ENCODE results near the gene PIKFYVE.
"Not testable (repeated sequence)": the region's sequence is repeated elsewhere in the genome, so short reads cannot be mapped to it uniquely, and the experiment has no call there.

Gene PIKFYVE

GRCh38 chr2:208304157-208304556 lies 38.1 kb downstream of the PIKFYVE start:
- no peak for DNase-seq

GRCh38 chr2:208304695-208305094 lies 38.6 kb downstream of the PIKFYVE start:
- DNase-seq: no peak

- DNase-seq: no peak
These were observed 40.2 kb downstream of the PIKFYVE start for GRCh38 chr2:208306291-208306690.

- no peak for DNase-seq
These were observed 45.3 kb downstream of the PIKFYVE start for GRCh38 chr2:208311321-208311720.

GRCh38 chr2:208311954-208312353 lies 45.9 kb downstream of the PIKFYVE start:
- no peak for DNase-seq

- DNase-seq: no peak
These were observed 49.2 kb downstream of the PIKFYVE start for GRCh38 chr2:208315081-208315788.

- DNase-seq: no peak
These were observed 52.1 kb downstream of the PIKFYVE start for GRCh38 chr2:208318127-208318526.

- no peak for DNase-seq
These were observed 53.3 kb downstream of the PIKFYVE start for GRCh38 chr2:208319391-208319790.

- DNase-seq: no peak
These were observed 54.6 kb downstream of the PIKFYVE start for GRCh38 chr2:208320686-208321085.

- DNase-seq: no peak
These were observed 60.0 kb downstream of the PIKFYVE start for GRCh38 chr2:208326016-208326415.

- no peak for DNase-seq
These were observed 63.4 kb downstream of the PIKFYVE start for GRCh38 chr2:208329485-208329884.

GRCh38 chr2:208334230-208334629 lies 68.2 kb downstream of the PIKFYVE start:
- no peak for DNase-seq

GRCh38 chr2:208346756-208347155 lies 80.7 kb downstream of the PIKFYVE start:
- no peak for DNase-seq

- DNase-seq: no peak
These were observed 84.6 kb downstream of the PIKFYVE start for GRCh38 chr2:208350610-208351009.

- DNase-seq: no peak
These were observed 86.9 kb downstream of the PIKFYVE start for GRCh38 chr2:208352644-208353567.

GRCh38 chr2:208354964-208355381 lies 88.9 kb downstream of the PIKFYVE start:
- DNase-seq: no peak

- not testable (repeated sequence) for DNase-seq
These were observed 90.4 kb downstream of the PIKFYVE start for GRCh38 chr2:208356420-208356819.

GRCh38 chr2:208356846-208357574 lies 91.0 kb downstream of the PIKFYVE start:
- DNase-seq: no peak

- peak; percentile 82 for DNase-seq
These were observed 92.9 kb downstream of the PIKFYVE start for GRCh38 chr2:208358758-208359631.

GRCh38 chr2:208359632-208359986 lies 93.6 kb downstream of the PIKFYVE start:
- peak; percentile 82 for DNase-seq

- no peak for DNase-seq
These were observed 94.4 kb downstream of the PIKFYVE start for GRCh38 chr2:208360259-208361076.

GRCh38 chr2:208361077-208361441 lies 95.0 kb downstream of the PIKFYVE start:
- DNase-seq: no peak

Data from NCI-H2029 treated with DMSO at 0.1 percent for 48 hours (cell line).